NCI-H1930 (cell line): ENCODE data around the gene ARHGAP26.

ENCODE experiments used
- DNase-seq, 2 experiments: peaks; one replicate each; lab custom pipeline; 2025; lab: John Stamatoyannopoulos, UW

The ARHGAP26 gene

GRCh38 chr5:143162810-143163209, 392.6 kb downstream of the ARHGAP26 start:
- no peak for DNase-seq

GRCh38 chr5:143164557-143164956, 394.4 kb downstream of the ARHGAP26 start:
- no peak for DNase-seq

- DNase-seq = no peak
Observed at GRCh38 chr5:143165049-143165880, 395.1 kb downstream of the ARHGAP26 start.

- DNase-seq = no peak
Observed at GRCh38 chr5:143166090-143166489, 395.9 kb downstream of the ARHGAP26 start.

GRCh38 chr5:143166661-143167420, 396.7 kb downstream of the ARHGAP26 start:
- no peak for DNase-seq

- DNase-seq = no peak
Observed at GRCh38 chr5:143168171-143168741, 398.1 kb downstream of the ARHGAP26 start.

GRCh38 chr5:143168921-143169810, 399.0 kb downstream of the ARHGAP26 start:
- no peak for DNase-seq

- DNase-seq = no peak
Observed at GRCh38 chr5:143170104-143170503, 399.9 kb downstream of the ARHGAP26 start.

- DNase-seq = no peak
Observed at GRCh38 chr5:143170977-143171376, 400.8 kb downstream of the ARHGAP26 start.

- no peak for DNase-seq
Observed at GRCh38 chr5:143172739-143173138, 402.6 kb downstream of the ARHGAP26 start.

GRCh38 chr5:143173139-143173889, 403.1 kb downstream of the ARHGAP26 start:
- no peak for DNase-seq

- DNase-seq = no peak
Observed at GRCh38 chr5:143174714-143175398, 404.7 kb downstream of the ARHGAP26 start.

- DNase-seq = no peak
Observed at GRCh38 chr5:143176048-143176447, 405.9 kb downstream of the ARHGAP26 start.

GRCh38 chr5:143177263-143177983, 407.2 kb downstream of the ARHGAP26 start:
- no peak for DNase-seq

GRCh38 chr5:143179126-143179740, 409.1 kb downstream of the ARHGAP26 start:
- no peak for DNase-seq

GRCh38 chr5:143180751-143181150, 410.6 kb downstream of the ARHGAP26 start:
- DNase-seq = no peak

GRCh38 chr5:143181173-143181572, 411.0 kb downstream of the ARHGAP26 start:
- DNase-seq = no peak

GRCh38 chr5:143182106-143182505, 411.9 kb downstream of the ARHGAP26 start:
- no peak for DNase-seq
